Sciatic nerve (tissue), 2 donors: ENCODE results near the gene STX8. TPM values are rescaled to one million over a fixed set of nuclear protein-coding genes. Genes with fewer than 3 reads are reported as not detected.
A peak's percentile ranks its signal among the peaks of the same experiment; 100 is the strongest.
"Not testable (repeated sequence)": the region's sequence is repeated elsewhere in the genome, so short reads cannot be mapped to it uniquely, and the experiment has no call there.

Experiments
- ATAC-seq: fragments of 200-7000 bp; cut with Tn5 transposase; one replicate; pipeline ENCODE4 v1.9.1; 2020; ENCODE audit warnings: mild to moderate bottlenecking, moderate library complexity
- DNase-seq: peaks from one replicate; pipeline ENCODE4 v3.0.0-alpha.2; 2020; ENCODE audit warnings: low spot score
- intact Hi-C: fragments of 100-400 bp; cut with DNase I; formaldehyde crosslinking; loops from one replicate; pipeline ENCODE4 v1.14.2; 2022
- total RNA-seq: library from RNA; stranded (reverse); fragmentation: NEBNext Ultra II Directional; extraction: Animal tissue kit (Norgen Biotek cat#: 25700); gene quantifications from one replicate; pipeline ENCODE4 v1.2.1, GENCODE V29; 2021
- donor health status: DM: no; HTN: no; CAD: no.
- donor health status: DM: no; HTN: no; CAD: no.

STX8 gene
- total RNA-seq, 1 donor from 2014 or later = 67.0 TPM

- DNase-seq (no peak), ATAC-seq (no peak)
- intact Hi-C loops = no loop called here
Observed at GRCh38 chr17:9261081-9262012, 314.3 kb downstream of the STX8 start.

DNA sequence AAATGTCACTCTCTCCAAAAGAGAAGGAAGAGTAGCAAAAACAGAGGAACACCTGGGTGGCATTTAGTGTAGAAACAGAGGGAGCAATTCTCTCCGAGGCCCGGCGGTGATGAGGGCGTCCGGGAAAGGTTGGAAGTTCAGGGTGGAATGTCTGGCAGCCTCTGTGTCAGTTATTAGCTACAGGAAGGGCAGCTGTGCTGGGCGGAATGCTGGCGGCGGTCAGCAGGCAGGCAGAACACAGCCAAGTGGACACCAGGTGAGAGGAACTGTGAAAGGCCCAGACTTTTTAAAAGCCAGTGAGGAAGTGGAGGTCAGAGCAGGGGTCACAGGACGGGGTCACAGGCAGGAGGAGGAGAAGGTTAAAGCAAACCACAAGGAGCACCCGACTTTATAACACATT lies 316.2 kb downstream of the STX8 start:
- ATAC-seq (peak; percentile 58), DNase-seq (no peak)
- intact Hi-C loops = no loop called here

DNA sequence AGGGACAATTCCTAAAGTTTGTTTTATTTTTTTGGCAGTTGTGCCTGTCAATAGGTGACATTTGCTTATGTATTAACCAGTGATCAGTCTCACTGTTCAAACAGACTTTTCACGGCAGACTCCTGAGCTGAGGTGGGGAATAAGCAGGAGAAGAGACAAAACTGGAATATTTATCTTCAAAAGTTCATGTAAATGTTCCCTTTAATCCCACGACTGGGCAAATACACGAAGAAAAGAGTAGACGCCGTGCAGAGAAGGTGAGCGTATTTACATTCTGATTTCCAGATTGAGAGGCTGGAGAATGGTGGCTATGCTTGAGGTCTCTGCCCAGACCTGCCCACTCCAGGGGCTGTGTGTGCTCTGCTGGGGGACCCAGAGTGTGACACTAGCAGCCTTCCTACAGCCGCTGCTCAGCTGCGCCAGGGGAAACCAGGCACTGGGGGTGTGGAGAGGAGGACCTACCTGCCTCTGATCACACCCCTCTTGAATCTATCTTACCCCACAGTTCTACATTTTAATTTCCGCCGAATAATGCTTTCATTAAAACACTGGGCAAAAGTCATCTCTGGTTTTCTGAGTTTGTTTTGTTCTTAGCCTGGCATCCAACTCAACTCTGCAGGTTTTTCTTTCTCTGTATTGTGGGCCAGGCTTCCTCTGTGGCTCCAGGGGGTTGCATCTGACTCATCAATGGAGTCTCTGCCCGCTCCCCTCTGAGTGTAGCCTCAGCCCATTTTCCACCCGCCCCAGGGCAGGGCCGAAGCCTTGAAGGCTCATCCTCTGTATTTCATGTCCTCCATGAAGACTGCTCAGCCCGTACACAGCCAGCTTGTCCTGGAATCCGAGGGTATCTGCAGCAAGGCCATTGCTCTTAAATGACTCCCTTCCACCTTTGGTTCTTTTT lies 317.3 kb downstream of the STX8 start:
- no peak for DNase-seq
- intact Hi-C loops = no loop called here
- ATAC-seq = no peak

DNA sequence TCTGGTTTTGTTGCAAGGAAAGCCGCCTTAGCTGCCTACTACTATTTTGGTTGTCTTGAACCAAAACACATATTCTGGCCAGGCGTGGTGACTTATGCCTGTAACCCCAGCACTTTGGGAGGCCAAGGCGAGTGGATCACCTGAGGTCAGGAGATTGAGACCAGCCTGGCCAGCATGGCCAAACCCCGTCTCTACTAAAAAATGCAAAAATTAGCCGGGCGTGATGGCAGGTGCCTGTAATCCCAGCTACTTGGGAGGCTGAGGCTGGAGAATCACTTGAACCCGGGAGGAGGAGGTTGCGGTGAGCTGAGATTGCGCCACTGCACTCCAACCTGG lies 318.0 kb downstream of the STX8 start:
- intact Hi-C loops, DNase-seq, ATAC-seq: not testable (repeated sequence)

- ATAC-seq = peak; percentile 38
- intact Hi-C loops = no loop called here
- DNase-seq = no peak
Observed at GRCh38 chr17:9256751-9257629, 318.6 kb downstream of the STX8 start.

GRCh38 chr17:9256361-9256750 lies 319.3 kb downstream of the STX8 start:
- ATAC-seq = no peak
- intact Hi-C loops = no loop called here

DNA sequence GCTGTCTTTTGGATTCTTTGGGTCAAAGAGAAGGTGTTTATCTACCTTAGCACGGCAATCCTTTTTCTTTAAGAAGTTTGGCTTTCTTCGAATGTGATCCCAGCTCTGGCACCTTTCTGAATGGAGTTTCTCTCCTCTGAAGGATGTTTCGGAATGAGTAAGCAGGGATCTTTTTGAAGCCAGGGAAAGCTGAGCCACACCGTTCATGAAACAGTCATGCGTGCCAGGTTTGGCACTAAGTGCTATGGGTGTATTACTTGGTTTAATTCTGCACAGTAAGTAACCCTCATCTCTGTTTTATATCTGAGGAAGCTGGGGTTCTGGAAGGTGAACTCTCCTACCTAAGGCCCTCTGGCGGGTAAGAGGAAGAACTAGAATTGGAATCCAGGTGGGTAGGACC lies 319.8 kb downstream of the STX8 start:
- no peak for ATAC-seq
- no peak for DNase-seq
- intact Hi-C loops = no loop called here

More at GRCh38 chr17:9256361-9256750, 319.3 kb downstream of the STX8 start:
- DNase-seq = no peak

DNA sequence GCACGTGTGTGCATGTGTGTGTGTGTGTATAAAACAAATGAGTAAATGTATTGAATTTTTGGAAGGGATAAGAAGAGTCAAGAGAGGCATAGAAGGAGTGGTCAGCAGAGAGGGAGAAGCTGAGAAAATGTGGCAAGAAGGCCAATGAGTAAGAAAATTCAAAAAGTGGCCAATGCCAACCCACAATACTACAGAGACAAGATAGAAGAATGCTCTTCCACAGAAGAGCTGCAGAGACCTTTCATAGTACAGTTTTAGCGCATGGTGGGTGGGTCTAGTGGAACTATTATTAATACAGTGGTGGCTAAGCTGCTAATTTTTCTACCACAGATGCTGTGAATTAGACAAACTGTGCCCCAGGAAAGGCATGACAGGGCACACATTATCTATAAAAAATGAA lies 320.8 kb downstream of the STX8 start:
- intact Hi-C loops = no loop called here
- ATAC-seq (no peak), DNase-seq (no peak)

GRCh38 chr17:9253308-9253707 lies 322.3 kb downstream of the STX8 start:
- intact Hi-C loops = no loop called here
- DNase-seq (no peak), ATAC-seq (no peak)

DNA sequence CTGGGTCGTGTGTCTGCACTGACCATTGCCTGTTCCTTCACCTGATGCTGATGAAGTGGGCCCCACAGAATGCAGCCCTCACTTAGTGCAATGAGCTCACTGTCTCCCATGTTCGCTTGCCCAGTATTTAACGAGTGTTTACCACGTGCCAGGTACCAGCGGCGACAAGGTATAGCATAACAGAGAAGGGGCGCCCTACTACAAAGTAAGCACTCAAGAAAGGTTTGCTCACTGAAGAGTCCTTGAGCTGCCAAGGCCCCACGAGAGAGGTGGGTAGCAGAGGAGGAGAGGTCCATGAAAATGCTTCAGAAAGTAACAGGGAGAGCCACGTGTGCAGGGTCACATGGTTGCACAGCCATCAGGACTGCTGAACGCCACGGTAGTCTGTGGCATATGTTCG lies 324.3 kb downstream of the STX8 start:
- intact Hi-C loops = no loop called here
- DNase-seq (no peak), ATAC-seq (no peak)

GRCh38 chr17:9249245-9249953 lies 326.2 kb downstream of the STX8 start:
- DNase-seq (no peak), ATAC-seq (no peak)
- intact Hi-C loops = no loop called here

- ATAC-seq = peak; percentile 46
- DNase-seq = no peak
- intact Hi-C loops = no loop called here
Observed at GRCh38 chr17:9247401-9247938, 328.1 kb downstream of the STX8 start.

GRCh38 chr17:9244066-9245052 lies 331.3 kb downstream of the STX8 start:
- ATAC-seq (no peak), DNase-seq (no peak)
- intact Hi-C loops = no loop called here

- ATAC-seq (no peak), DNase-seq (no peak)
- intact Hi-C loops = no loop called here
Observed at GRCh38 chr17:9242983-9243382, 332.6 kb downstream of the STX8 start.

GRCh38 chr17:9242497-9242881 lies 333.1 kb downstream of the STX8 start:
- intact Hi-C loops = no loop called here
- no peak for ATAC-seq
- DNase-seq = peak; percentile 81

DNA sequence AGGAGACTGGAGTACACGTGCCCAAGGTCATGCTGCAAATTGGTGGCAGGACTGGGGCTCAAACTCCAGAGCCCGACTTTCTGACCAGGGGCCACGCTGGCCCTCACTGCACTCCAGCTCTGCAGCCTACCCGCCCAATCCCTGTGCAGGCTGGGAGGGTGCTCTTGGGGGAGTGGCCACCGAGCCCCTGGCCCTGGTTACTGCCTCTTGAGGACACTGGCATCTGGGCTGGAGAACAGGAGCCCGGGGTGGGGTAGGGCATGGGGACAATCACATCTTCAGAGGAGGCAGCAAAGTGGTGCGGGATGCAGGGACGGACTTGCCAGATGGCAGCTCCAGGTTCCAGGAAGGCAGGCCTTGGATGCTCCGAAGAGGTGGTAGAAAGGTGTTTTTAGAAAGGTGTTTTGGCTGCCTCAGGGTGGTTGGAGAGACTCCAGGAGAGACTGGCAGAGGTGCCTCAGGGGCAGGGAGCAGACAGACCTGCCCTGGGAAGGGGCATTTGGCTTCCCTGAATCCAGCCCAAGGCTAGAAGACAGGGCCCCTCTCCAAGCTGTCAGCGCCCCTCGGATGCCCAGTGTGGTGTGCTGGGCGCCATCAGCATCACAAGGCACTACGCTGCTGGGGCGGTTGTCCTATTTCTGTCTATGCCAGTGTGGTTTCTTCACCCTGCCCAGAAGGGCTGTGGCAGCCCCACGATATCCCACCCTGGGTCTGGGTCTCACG lies 333.7 kb downstream of the STX8 start:
- no peak for DNase-seq
- intact Hi-C loops = no loop called here
- ATAC-seq = no peak

- intact Hi-C loops = no loop called here
- DNase-seq (peak; percentile 74), ATAC-seq (peak; percentile 53)
Observed at GRCh38 chr17:9241371-9241712, 334.3 kb downstream of the STX8 start.
